ENCODE data around the gene SSH2. TPM values are rescaled to one million over a fixed set of nuclear protein-coding genes. Genes with fewer than 3 reads are reported as not detected.

The SSH2 gene
- total RNA-seq, 5 donors from 2014 or later (not counting 1 experiment from before 2014, with no cell fraction given) = 76.2 to 115 (median 82.7) TPM

- POLR2A ChIA-PET = interaction anchor here in 1 of 2 donors (0.6 kb wide), 1 partner anchor 255 kb away, joined by 5 read pairs; no protein-coding TSS in a partner anchor
- Mint-ChIP-seq H3K27ac (no peak overlapping the region), H3K9me3 (no peaks in the 10 kb centered on the region), H3K36me3 (peaks cover 6% of the 10 kb centered on the region), H3K4me1 (peaks cover 8 to 9% (median 9%) of the 10 kb centered on the region in 3 donors), H3K27me3 (no peaks in the 10 kb centered on the region), H3K4me3 (no peak overlapping the region)
- Histone ChIP-seq H3K4me3 (ENCODE audit: control insufficient read depth in 1 of 2, extremely low read depth in 1 of 2, low read length in 1 of 2) (no peak overlapping the region), H3K4me1 (ENCODE audit: control insufficient read depth in 1 of 2, extremely low read depth in 1 of 2, insufficient read depth in 2 of 2, low read length in 2 of 2) (peaks cover 0 to 7% of the 10 kb centered on the region in 2 experiments), H3K36me3 (ENCODE audit: control insufficient read depth in 2 of 2, extremely low read depth in 1 of 2, insufficient read depth in 1 of 2, low read length in 1 of 2) (no peaks in the 10 kb centered on the region), H3K27ac (ENCODE audit: low read length) (no peak overlapping the region), H3K9me3 (no peaks in the 10 kb centered on the region), H3K27me3 (replicated peaks in 1 of 2; ENCODE audit: control insufficient read depth in 2 of 2, extremely low read depth in 1 of 2, insufficient read depth in 2 of 2, low read length in 1 of 2) (no peaks in the 10 kb centered on the region)
- DNase-seq = no peak
- CTCF ChIA-PET = interaction anchor here in 1 of 2 donors (0.6 to 4.5 kb wide), 12 partner anchors 9 to 531 kb away, joined by 3 to 66 read pairs (median 4); no protein-coding TSS in a partner anchor
- ATAC-seq (replicated peaks in 1 of 4) = no peak
- WGBS (ENCODE audit: insufficient coverage) = no CpG with 5 or more reads among the region's 1 CpG
Measured at GRCh38 chr17:29777663-29778062, 152.4 kb downstream of the SSH2 start.

- ChIA-PET POLR2A (interaction anchor here (0.9 to 1.2 kb wide), 2 partner anchors 20 to 70 kb away, joined by 3 read pairs; no protein-coding TSS in a partner anchor), CTCF (interaction anchor here in 1 of 2 donors (1.2 to 1.9 kb wide), 2 partner anchors 10 to 137 kb away, joined by 5 to 8 read pairs; no protein-coding TSS in a partner anchor)
- H3K36me3 Mint-ChIP-seq = peaks cover 6% of the 10 kb centered on the region
- H3K4me1 Mint-ChIP-seq = peaks cover 8 to 9% (median 9%) of the 10 kb centered on the region in 3 donors
- Histone ChIP-seq H3K36me3 (ENCODE audit: control insufficient read depth in 2 of 2, extremely low read depth in 1 of 2, insufficient read depth in 1 of 2, low read length in 1 of 2) (no peaks in the 10 kb centered on the region), H3K9me3 (no peaks in the 10 kb centered on the region), H3K27me3 (replicated peaks in 1 of 2; ENCODE audit: control insufficient read depth in 2 of 2, extremely low read depth in 1 of 2, insufficient read depth in 2 of 2, low read length in 1 of 2) (no peaks in the 10 kb centered on the region), H3K4me3 (ENCODE audit: control insufficient read depth in 1 of 2, extremely low read depth in 1 of 2, low read length in 1 of 2) (no peak overlapping the region), H3K27ac (ENCODE audit: low read length) (no peak overlapping the region), H3K4me1 (ENCODE audit: control insufficient read depth in 1 of 2, extremely low read depth in 1 of 2, insufficient read depth in 2 of 2, low read length in 2 of 2) (peaks cover 0 to 7% of the 10 kb centered on the region in 2 experiments)
- 100% methylated on average over 2 of the region's 5 CpGs for WGBS (ENCODE audit: insufficient coverage)
- no peak for ATAC-seq (replicated peaks in 1 of 4)
- DNase-seq = no peak
- no peaks in the 10 kb centered on the region for H3K9me3 Mint-ChIP-seq
- no peak overlapping the region for H3K4me3 Mint-ChIP-seq
- H3K27me3 Mint-ChIP-seq = no peaks in the 10 kb centered on the region
- no peak overlapping the region for H3K27ac Mint-ChIP-seq
Measured at GRCh38 chr17:29776026-29776425, 154.0 kb downstream of the SSH2 start.

GRCh38 chr17:29772981-29773380 lies 157.0 kb downstream of the SSH2 start:
- POLR2A ChIA-PET = no interaction called here
- no peaks in the 10 kb centered on the region for H3K36me3 ChIP-seq (ENCODE audit: control insufficient read depth in 2 of 2, extremely low read depth in 1 of 2, insufficient read depth in 1 of 2, low read length in 1 of 2)
- H3K27me3 ChIP-seq (replicated peaks in 1 of 2; ENCODE audit: control insufficient read depth in 2 of 2, extremely low read depth in 1 of 2, insufficient read depth in 2 of 2, low read length in 1 of 2) = no peaks in the 10 kb centered on the region
- WGBS (ENCODE audit: insufficient coverage) = 100% methylated on average over 1 of the region's 2 CpGs
- Mint-ChIP-seq H3K9me3 (no peaks in the 10 kb centered on the region), H3K27ac (no peak overlapping the region), H3K4me3 (no peak overlapping the region), H3K4me1 (no peaks in the 10 kb centered on the region), H3K27me3 (no peaks in the 10 kb centered on the region), H3K36me3 (peaks cover 6% of the 10 kb centered on the region)
- DNase-seq (no peak), ATAC-seq (replicated peaks in 1 of 4) (no peak)
- H3K27ac ChIP-seq (ENCODE audit: low read length) = no peak overlapping the region
- no peaks in the 10 kb centered on the region for H3K4me1 ChIP-seq (ENCODE audit: control insufficient read depth in 1 of 2, extremely low read depth in 1 of 2, insufficient read depth in 2 of 2, low read length in 2 of 2)
- H3K4me3 ChIP-seq (ENCODE audit: control insufficient read depth in 1 of 2, extremely low read depth in 1 of 2, low read length in 1 of 2) = no peak overlapping the region
- H3K9me3 ChIP-seq = no peaks in the 10 kb centered on the region
- CTCF ChIA-PET = no interaction called here

- Mint-ChIP-seq H3K27me3 (no peaks in the 10 kb centered on the region), H3K27ac (no peak overlapping the region), H3K4me3 (no peak overlapping the region), H3K36me3 (no peaks in the 10 kb centered on the region), H3K4me1 (peaks cover 0 to 2% (median 0%) of the 10 kb centered on the region in 3 donors), H3K9me3 (no peaks in the 10 kb centered on the region)
- DNase-seq (no peak), ATAC-seq (replicated peaks in 1 of 4) (no peak)
- WGBS (ENCODE audit: insufficient coverage) = 100% methylated on average over 1 of the region's 1 CpG
- Histone ChIP-seq H3K4me1 (ENCODE audit: control insufficient read depth in 1 of 2, extremely low read depth in 1 of 2, insufficient read depth in 2 of 2, low read length in 2 of 2) (no peaks in the 10 kb centered on the region), H3K27me3 (replicated peaks in 1 of 2; ENCODE audit: control insufficient read depth in 2 of 2, extremely low read depth in 1 of 2, insufficient read depth in 2 of 2, low read length in 1 of 2) (no peaks in the 10 kb centered on the region), H3K9me3 (no peaks in the 10 kb centered on the region), H3K4me3 (ENCODE audit: control insufficient read depth in 1 of 2, extremely low read depth in 1 of 2, low read length in 1 of 2) (no peak overlapping the region), H3K36me3 (ENCODE audit: control insufficient read depth in 2 of 2, extremely low read depth in 1 of 2, insufficient read depth in 1 of 2, low read length in 1 of 2) (no peaks in the 10 kb centered on the region), H3K27ac (ENCODE audit: low read length) (no peak overlapping the region)
- ChIA-PET POLR2A (no interaction called here), CTCF (interaction anchor here in 1 of 2 donors (0.7 kb wide), 1 partner anchor 99 kb away, joined by 3 read pairs; no protein-coding TSS in a partner anchor)
Measured at GRCh38 chr17:29771546-29771945, 158.5 kb downstream of the SSH2 start.

- ChIA-PET POLR2A (no interaction called here), CTCF (no interaction called here)
- no peaks in the 10 kb centered on the region for H3K36me3 Mint-ChIP-seq
- Histone ChIP-seq H3K4me3 (ENCODE audit: control insufficient read depth in 1 of 2, extremely low read depth in 1 of 2, low read length in 1 of 2) (no peak overlapping the region), H3K27me3 (replicated peaks in 1 of 2; ENCODE audit: control insufficient read depth in 2 of 2, extremely low read depth in 1 of 2, insufficient read depth in 2 of 2, low read length in 1 of 2) (no peaks in the 10 kb centered on the region), H3K9me3 (no peaks in the 10 kb centered on the region), H3K4me1 (ENCODE audit: control insufficient read depth in 1 of 2, extremely low read depth in 1 of 2, insufficient read depth in 2 of 2, low read length in 2 of 2) (no peaks in the 10 kb centered on the region), H3K36me3 (ENCODE audit: control insufficient read depth in 2 of 2, extremely low read depth in 1 of 2, insufficient read depth in 1 of 2, low read length in 1 of 2) (no peaks in the 10 kb centered on the region), H3K27ac (ENCODE audit: low read length) (no peak overlapping the region)
- H3K27ac Mint-ChIP-seq = no peak overlapping the region
- H3K4me3 Mint-ChIP-seq = no peak overlapping the region
- DNase-seq (no peak), ATAC-seq (replicated peaks in 1 of 4) (no peak)
- no peaks in the 10 kb centered on the region for H3K27me3 Mint-ChIP-seq
- no peaks in the 10 kb centered on the region for H3K9me3 Mint-ChIP-seq
- peaks cover 0 to 2% (median 0%) of the 10 kb centered on the region in 3 donors for H3K4me1 Mint-ChIP-seq
Measured at GRCh38 chr17:29769225-29769624, 160.8 kb downstream of the SSH2 start.

- H3K27me3 Mint-ChIP-seq = no peaks in the 10 kb centered on the region
- no peaks in the 10 kb centered on the region for H3K36me3 Mint-ChIP-seq
- H3K4me1 Mint-ChIP-seq = peaks cover 0 to 10% (median 3%) of the 10 kb centered on the region in 3 donors
- no peaks in the 10 kb centered on the region for H3K27me3 ChIP-seq (replicated peaks in 1 of 2; ENCODE audit: control insufficient read depth in 2 of 2, extremely low read depth in 1 of 2, insufficient read depth in 2 of 2, low read length in 1 of 2)
- ATAC-seq (replicated peaks in 1 of 4) (no peak), DNase-seq (no peak)
- H3K27ac ChIP-seq (ENCODE audit: low read length) = no peak overlapping the region
- H3K9me3 Mint-ChIP-seq = no peaks in the 10 kb centered on the region
- POLR2A ChIA-PET = no interaction called here
- H3K27ac Mint-ChIP-seq = no peak overlapping the region
- H3K4me3 Mint-ChIP-seq = no peak overlapping the region
- no peak overlapping the region for H3K4me3 ChIP-seq (ENCODE audit: control insufficient read depth in 1 of 2, extremely low read depth in 1 of 2, low read length in 1 of 2)
- peaks cover 0 to 4% of the 10 kb centered on the region in 2 experiments for H3K4me1 ChIP-seq (ENCODE audit: control insufficient read depth in 1 of 2, extremely low read depth in 1 of 2, insufficient read depth in 2 of 2, low read length in 2 of 2)
- CTCF ChIA-PET = interaction anchor here (0.7 to 0.8 kb wide), 2 partner anchors 22 to 622 kb away, joined by 3 to 4 read pairs; no protein-coding TSS in a partner anchor
- H3K9me3 ChIP-seq = no peaks in the 10 kb centered on the region
- H3K36me3 ChIP-seq (ENCODE audit: control insufficient read depth in 2 of 2, extremely low read depth in 1 of 2, insufficient read depth in 1 of 2, low read length in 1 of 2) = no peaks in the 10 kb centered on the region
Measured at GRCh38 chr17:29766796-29767327, 163.2 kb downstream of the SSH2 start.
